Naive thymus-derived CD4-positive, alpha-beta T cell (primary cell): ENCODE results near the gene CYB561. TPM values are rescaled to one million over a fixed set of nuclear protein-coding genes. Genes with fewer than 3 reads are reported as not detected.

Experiments
- ATAC-seq: fragments of 150-1000 bp; cut with Tn5 transposase; 2 replicates; pipeline ENCODE4 v1.10.0; 2021; ENCODE audit warnings: mild to moderate bottlenecking, moderate library complexity
- CTCF ChIA-PET: fragments of 350-600 bp; sonication (Branson Sonifier 250); formaldehyde crosslinking; loops from one replicate; lab custom pipeline; 2021; ENCODE audit warnings: antibody characterized with exemption; lab: Charles Lee
- POLR2A ChIA-PET: fragments of 350-600 bp; sonication (Branson Sonifier 250); formaldehyde crosslinking; loops from one replicate; lab custom pipeline; 2021; ENCODE audit warnings: antibody characterized with exemption, inconsistent platforms; lab: Charles Lee
- DNase-seq, 9 donors: peaks; one replicate each; pipeline versions ENCODE4 v3.0.0 to v3.0.0-alpha.2; 2020 to 2022; ENCODE audit warnings: mixed read lengths in 1 of 9
- H3K27ac ChIP-seq: one replicate; pipeline ENCODE4 v1.7.0; 2013; ENCODE audit warnings: mild to moderate bottlenecking, low read depth, low read length, moderate library complexity
- H3K27me3 ChIP-seq, 2 donors: one replicate each; pipeline ENCODE4 v1.7.0; 2013; ENCODE audit warnings: low read length in 2 of 2, mild to moderate bottlenecking in 2 of 2, moderate library complexity in 2 of 2; ENCODE audit not compliant: control insufficient read depth in 2 of 2, insufficient read depth in 2 of 2
- H3K36me3 ChIP-seq, 3 experiments: 1 replicate in 2 of 3; 2 replicates in 1 of 3; pipeline ENCODE4 v1.7.0; 2013; ENCODE audit warnings: low read length in 3 of 3, mild to moderate bottlenecking in 3 of 3, moderate library complexity in 1 of 3; ENCODE audit not compliant: insufficient read depth in 3 of 3, control insufficient read depth in 2 of 3
- H3K4me1 ChIP-seq, 2 donors: one replicate each; pipeline ENCODE4 v1.7.0; 2013; ENCODE audit warnings: low read length in 2 of 2, mild to moderate bottlenecking in 2 of 2, moderate library complexity in 1 of 2; ENCODE audit not compliant: control insufficient read depth in 2 of 2, insufficient read depth in 2 of 2
- H3K4me3 ChIP-seq: 2 replicates; pipeline ENCODE4 v1.7.0; 2013; ENCODE audit warnings: mild to moderate bottlenecking, low read length
- H3K9me3 ChIP-seq, 3 experiments: 1 replicate in 2 of 3; 2 replicates in 1 of 3; pipeline ENCODE4 v1.7.0; 2013; ENCODE audit warnings: low read length in 3 of 3; ENCODE audit not compliant: control insufficient read depth in 2 of 3
- H3K27ac Mint-ChIP-seq, 9 donors: one replicate each; pipeline ENCODE4 v1.8.0; 2020 to 2022; ENCODE audit warnings: mixed read lengths in 9 of 9, mild to moderate bottlenecking in 8 of 9, moderate library complexity in 5 of 9, inconsistent platforms in 2 of 9
- H3K27me3 Mint-ChIP-seq, 5 donors: one replicate each; pipeline ENCODE4 v1.8.0; 2021 to 2022; ENCODE audit warnings: mixed read lengths in 5 of 5, mild to moderate bottlenecking in 1 of 5
- H3K36me3 Mint-ChIP-seq, 5 donors: one replicate each; pipeline ENCODE4 v1.8.0; 2020 to 2022; ENCODE audit warnings: mixed read lengths in 5 of 5, mild to moderate bottlenecking in 3 of 5, inconsistent platforms in 1 of 5
- H3K4me1 Mint-ChIP-seq, 7 donors: one replicate each; pipeline ENCODE4 v1.8.0; 2020 to 2022; ENCODE audit warnings: mixed read lengths in 7 of 7, mild to moderate bottlenecking in 3 of 7, inconsistent platforms in 1 of 7
- H3K4me3 Mint-ChIP-seq, 10 donors: one replicate each; pipeline ENCODE4 v1.8.0; 2020 to 2022; ENCODE audit warnings: mild to moderate bottlenecking in 10 of 10, mixed read lengths in 10 of 10, moderate library complexity in 6 of 10, inconsistent platforms in 2 of 10
- H3K9me3 Mint-ChIP-seq, 11 donors: one replicate each; pipeline ENCODE4 v1.8.0; 2020 to 2022; ENCODE audit warnings: mixed read lengths in 11 of 11, mild to moderate bottlenecking in 4 of 11, inconsistent platforms in 1 of 11, moderate library complexity in 1 of 11
- intact Hi-C, 2 donors: fragments of 100-400 bp; cut with micrococcal nuclease; formaldehyde crosslinking; loops; one replicate each; pipeline ENCODE4 v1.15.1; 2023
- polyA plus RNA-seq, 2 donors: library from polyadenylated mRNA; unstranded; fragments of 300-500 nt; fragmentation: Illumina TruSeq; gene quantifications; one replicate each; pipeline ENCODE4 v1.2.3, GENCODE V29; 2021
- total RNA-seq, 6 experiments: library from RNA in 5 of 6; stranded (reverse) in 5 of 6; gene quantifications; 1 replicate in 5 of 6; 2 replicates in 1 of 6; pipeline ENCODE4 v1.2.3 and lab custom pipeline; 2021 to 2026

CYB561 gene
- total and polyA plus RNA-seq, 7 experiments from 2014 or later: 1.9 to 20.4 (median 5.4) TPM

- H3K27ac ChIP-seq: peak overlapping the region; percentile 67
- POLR2A ChIA-PET: interaction anchor here (0.6 to 1.1 kb wide), 5 partner anchors 14 to 260 kb away, joined by 3 to 4 read pairs (median 3); no protein-coding TSS in a partner anchor
- Mint-ChIP-seq H3K36me3 (peaks cover 0 to 7% (median 0%) of the 10 kb centered on the region in 5 donors), H3K4me1 (peaks cover 11 to 34% (median 20%) of the 10 kb centered on the region in 7 donors), H3K27ac (peak overlapping the region; percentile 33 to 84 (median 64)), H3K9me3 (no peaks in the 10 kb centered on the region), H3K4me3 (peak overlapping the region; percentile 58 to 87 (median 79)), H3K27me3 (peaks cover 0 to 30% (median 0%) of the 10 kb centered on the region in 5 donors)
- no peaks in the 10 kb centered on the region for H3K27me3 ChIP-seq
- H3K4me3 ChIP-seq: peak overlapping the region; percentile 61
- CTCF ChIA-PET: interaction anchor here (0.7 to 1.2 kb wide), 3 partner anchors 19 to 402 kb away, joined by 3 to 5 read pairs (median 4); no protein-coding TSS in a partner anchor
- H3K36me3 ChIP-seq: no peaks in the 10 kb centered on the region
- intact Hi-C loops: loop anchor here (1.0 to 10.0 kb wide), 10 partner anchors 22 to 395 kb away; partner anchors contain the start of genes DCAF7 (in 2 of the 2), ACE (in 1 of the 2), CCDC47 (in 1 of the 2) and DDX42 (in 1 of the 2)
- ATAC-seq (peak; percentile 19), DNase-seq (peak; percentile 19 to 54 (median 35))
- no peaks in the 10 kb centered on the region for H3K9me3 ChIP-seq
- peaks cover 9 to 11% of the 10 kb centered on the region in 2 donors for H3K4me1 ChIP-seq
Measured at GRCh38 chr17:63446753-63447470, 806 bp upstream of the CYB561 start.

GRCh38 chr17:63445571-63445953, 544 bp downstream of the CYB561 start:
- ATAC-seq: peak; percentile 81
- Mint-ChIP-seq H3K9me3 (no peaks in the 10 kb centered on the region), H3K4me3 (peak overlapping the region; percentile 65 to 87 (median 72)), H3K27ac (peak overlapping the region in 7 of 9 donors; percentile 52 to 86 (median 72)), H3K36me3 (peaks cover 0 to 7% (median 0%) of the 10 kb centered on the region in 5 donors), H3K27me3 (peaks cover 0 to 24% (median 0%) of the 10 kb centered on the region in 5 donors), H3K4me1 (peaks cover 15 to 41% (median 28%) of the 10 kb centered on the region in 7 donors)
- CTCF ChIA-PET: interaction anchor here (0.7 to 1.7 kb wide), 3 partner anchors 20 to 170 kb away, joined by 3 to 4 read pairs (median 3); no protein-coding TSS in a partner anchor
- Histone ChIP-seq H3K4me1 (peaks cover 12% of the 10 kb centered on the region in 2 donors), H3K36me3 (no peaks in the 10 kb centered on the region), H3K9me3 (no peaks in the 10 kb centered on the region), H3K27me3 (no peaks in the 10 kb centered on the region), H3K4me3 (peak overlapping the region; percentile 47), H3K27ac (peak overlapping the region; percentile 67)
- intact Hi-C loops: loop anchor here (5.0 to 10.0 kb wide), 6 partner anchors 59 to 397 kb away; partner anchors contain the start of genes CCDC47 (in 1 of the 2), DCAF7 (in 1 of the 2), DDX42 (in 1 of the 2) and SMARCD2 (in 1 of the 2)
- peak in 6 of 9 donors; percentile 9 to 68 (median 40) for DNase-seq
- POLR2A ChIA-PET: interaction anchor here (1.9 kb wide), 1 partner anchor 11 kb away, joined by 5 read pairs; no protein-coding TSS in a partner anchor

- Mint-ChIP-seq H3K4me1 (peaks cover 20 to 41% (median 33%) of the 10 kb centered on the region in 7 donors), H3K9me3 (no peaks in the 10 kb centered on the region), H3K4me3 (peak overlapping the region; percentile 65 to 87 (median 72)), H3K36me3 (peaks cover 0 to 7% (median 0%) of the 10 kb centered on the region in 5 donors), H3K27me3 (peaks cover 0 to 24% (median 0%) of the 10 kb centered on the region in 5 donors), H3K27ac (peak overlapping the region in 8 of 9 donors; percentile 37 to 86 (median 70))
- H3K4me3 ChIP-seq: no peak overlapping the region
- intact Hi-C loops: loop anchor here (5.0 to 10.0 kb wide), 6 partner anchors 60 to 397 kb away; partner anchors contain the start of genes CCDC47 (in 1 of the 2), DCAF7 (in 1 of the 2), DDX42 (in 1 of the 2) and SMARCD2 (in 1 of the 2)
- no peak overlapping the region for H3K27ac ChIP-seq
- H3K27me3 ChIP-seq: no peaks in the 10 kb centered on the region
- H3K36me3 ChIP-seq: no peaks in the 10 kb centered on the region
- ChIA-PET CTCF (interaction anchor here (0.7 to 1.7 kb wide), 3 partner anchors 19 to 170 kb away, joined by 3 to 4 read pairs (median 3); no protein-coding TSS in a partner anchor), POLR2A (interaction anchor here (0.7 to 1.9 kb wide), 3 partner anchors 10 to 396 kb away, joined by 3 to 6 read pairs (median 5); no protein-coding TSS in a partner anchor)
- H3K4me1 ChIP-seq: peaks cover 17% of the 10 kb centered on the region in 2 donors
- ATAC-seq: no peak
- no peaks in the 10 kb centered on the region for H3K9me3 ChIP-seq
- no peak for DNase-seq
Measured at GRCh38 chr17:63445065-63445464, 1.0 kb downstream of the CYB561 start.

- no peak overlapping the region for H3K27ac ChIP-seq
- no peak for ATAC-seq
- H3K9me3 ChIP-seq: no peaks in the 10 kb centered on the region
- peak overlapping the region in 5 of 9 donors; percentile 30 to 84 (median 72) for H3K27ac Mint-ChIP-seq
- H3K27me3 Mint-ChIP-seq: peaks cover 0 to 21% (median 0%) of the 10 kb centered on the region in 5 donors
- DNase-seq: no peak
- H3K9me3 Mint-ChIP-seq: no peaks in the 10 kb centered on the region
- ChIA-PET POLR2A (interaction anchor here (1.1 to 1.9 kb wide), 3 partner anchors 10 to 175 kb away, joined by 3 to 6 read pairs (median 5); no protein-coding TSS in a partner anchor), CTCF (interaction anchor here (0.7 to 1.7 kb wide), 3 partner anchors 35 to 171 kb away, joined by 3 to 4 read pairs (median 3); no protein-coding TSS in a partner anchor)
- H3K4me1 Mint-ChIP-seq: peaks cover 26 to 43% (median 39%) of the 10 kb centered on the region in 7 donors
- intact Hi-C loops: loop anchor here in 1 of 2 donors (10.0 kb wide), 1 partner anchor 60 kb away; no protein-coding TSS in a partner anchor
- H3K27me3 ChIP-seq: no peaks in the 10 kb centered on the region
- H3K36me3 Mint-ChIP-seq: peaks cover 0 to 10% (median 0%) of the 10 kb centered on the region in 5 donors
- H3K4me3 ChIP-seq: no peak overlapping the region
- H3K4me1 ChIP-seq: peaks cover 23% of the 10 kb centered on the region in 2 donors
- H3K36me3 ChIP-seq: no peaks in the 10 kb centered on the region
- peak overlapping the region; percentile 65 to 87 (median 72) for H3K4me3 Mint-ChIP-seq
Measured at GRCh38 chr17:63444457-63444856, 1.6 kb downstream of the CYB561 start.

GRCh38 chr17:63443053-63443452, 3.1 kb downstream of the CYB561 start:
- no peaks in the 10 kb centered on the region for H3K9me3 ChIP-seq
- H3K4me1 Mint-ChIP-seq: peaks cover 27 to 43% (median 36%) of the 10 kb centered on the region in 7 donors
- no peaks in the 10 kb centered on the region for H3K36me3 ChIP-seq
- ChIA-PET CTCF (interaction anchor here (0.9 to 1.1 kb wide), 3 partner anchors 17 to 169 kb away, joined by 3 to 4 read pairs (median 3); no protein-coding TSS in a partner anchor), POLR2A (interaction anchor here (0.9 to 1.3 kb wide), 3 partner anchors 9 to 17 kb away, joined by 3 to 4 read pairs (median 3); no protein-coding TSS in a partner anchor)
- H3K9me3 Mint-ChIP-seq: peaks cover 0 to 2% (median 0%) of the 10 kb centered on the region in 11 donors
- no peak for DNase-seq
- intact Hi-C loops: loop anchor here in 1 of 2 donors (10.0 kb wide), 1 partner anchor 62 kb away; no protein-coding TSS in a partner anchor
- H3K27ac Mint-ChIP-seq: peak overlapping the region in 4 of 9 donors; percentile 34 to 83 (median 70)
- H3K27me3 ChIP-seq: no peaks in the 10 kb centered on the region
- H3K27ac ChIP-seq: no peak overlapping the region
- peaks cover 0 to 17% (median 0%) of the 10 kb centered on the region in 5 donors for H3K27me3 Mint-ChIP-seq
- no peak for ATAC-seq
- no peak overlapping the region for H3K4me3 ChIP-seq
- peaks cover 30 to 33% of the 10 kb centered on the region in 2 donors for H3K4me1 ChIP-seq
- H3K36me3 Mint-ChIP-seq: peaks cover 0 to 7% (median 0%) of the 10 kb centered on the region in 5 donors
- no peak overlapping the region for H3K4me3 Mint-ChIP-seq
